CD4-positive, alpha-beta T cell treated with Interferon alpha-2 for 1 hour (primary cell): Measurements from ENCODE around the gene TUT7.
A peak's percentile ranks its signal among the peaks of the same experiment; 100 is the strongest.
"Not testable (repeated sequence)": the region's sequence is repeated elsewhere in the genome, so short reads cannot be mapped to it uniquely, and the experiment has no call there.

Source experiments
- DNase-seq, 2 donors: peaks; one replicate each; pipeline ENCODE4 v3.0.0-alpha.2; 2020 to 2022

TUT7 gene

DNA sequence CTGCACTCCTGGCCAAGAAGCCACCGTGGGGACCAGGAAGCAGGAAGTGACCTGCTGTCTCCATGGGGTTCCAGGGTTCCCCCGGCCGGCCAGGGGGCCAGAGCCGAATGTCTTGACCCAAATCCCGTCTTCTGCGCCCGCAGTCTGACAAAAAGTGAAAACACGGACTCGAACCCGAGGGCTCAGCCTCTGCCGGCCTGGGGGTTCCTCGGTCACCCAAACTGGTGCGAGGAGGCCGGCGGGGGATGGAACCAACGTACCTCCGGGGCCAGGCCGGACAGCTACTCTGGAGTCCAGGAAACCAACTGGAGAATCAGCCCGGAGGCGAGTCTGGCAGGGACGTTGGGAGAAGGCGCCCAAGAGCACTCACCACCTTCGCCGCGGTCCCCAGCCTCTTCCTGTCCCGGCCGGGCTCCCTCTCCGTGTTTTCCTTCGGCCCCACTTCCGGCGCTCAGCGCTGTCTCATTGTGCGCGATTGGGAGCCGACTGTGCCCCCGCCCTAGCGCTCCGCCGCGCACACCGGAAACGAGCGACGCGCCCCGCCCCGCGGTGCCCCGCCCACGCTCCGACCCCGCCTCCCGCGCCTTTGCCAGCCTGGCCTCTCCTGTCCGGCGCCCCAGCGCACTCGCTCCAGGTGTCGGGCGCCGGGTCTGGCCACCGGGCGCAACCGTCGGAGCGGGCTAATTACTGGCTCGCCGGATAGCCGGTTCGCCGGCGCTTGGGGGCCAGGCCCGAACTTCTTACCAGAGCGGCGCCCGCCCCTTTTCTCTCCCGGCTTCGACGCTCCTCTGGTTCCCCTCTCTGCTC is at the start of gene TUT7:
Gene TUT7 (minus strand): TSS at position 400 of the 807 bp plus-strand sequence. CDS start 1,211 bp downstream, outside the sequence.
- DNase-seq, result peak; percentile 91 to 95

DNA sequence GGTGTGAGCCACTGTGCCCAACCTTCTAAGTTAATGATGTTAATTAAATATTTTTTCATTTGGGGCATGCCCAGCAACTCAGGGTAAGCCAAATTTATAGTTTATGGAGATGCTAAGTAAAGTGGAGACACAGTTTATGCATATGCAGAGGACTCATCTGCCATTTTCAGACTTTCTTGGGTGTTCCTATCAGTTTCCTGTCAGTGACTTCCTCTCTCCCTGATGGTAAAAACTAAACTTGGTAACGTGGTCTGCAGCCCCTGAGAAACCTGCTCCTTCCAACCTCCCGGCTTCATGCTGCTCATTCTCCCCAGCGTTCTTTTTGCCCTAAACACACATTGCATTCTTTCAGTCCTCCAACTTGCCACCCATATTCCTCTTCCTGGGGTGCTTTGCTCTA is 48.4 kb upstream of the TUT7 start:
- no peak for DNase-seq

- DNase-seq, result no peak
Observed at GRCh38 chr9:86396412-86396811, 42.2 kb upstream of the TUT7 start.

- not testable (repeated sequence) for DNase-seq
Observed at GRCh38 chr9:86390184-86390583, 36.0 kb upstream of the TUT7 start.

DNA sequence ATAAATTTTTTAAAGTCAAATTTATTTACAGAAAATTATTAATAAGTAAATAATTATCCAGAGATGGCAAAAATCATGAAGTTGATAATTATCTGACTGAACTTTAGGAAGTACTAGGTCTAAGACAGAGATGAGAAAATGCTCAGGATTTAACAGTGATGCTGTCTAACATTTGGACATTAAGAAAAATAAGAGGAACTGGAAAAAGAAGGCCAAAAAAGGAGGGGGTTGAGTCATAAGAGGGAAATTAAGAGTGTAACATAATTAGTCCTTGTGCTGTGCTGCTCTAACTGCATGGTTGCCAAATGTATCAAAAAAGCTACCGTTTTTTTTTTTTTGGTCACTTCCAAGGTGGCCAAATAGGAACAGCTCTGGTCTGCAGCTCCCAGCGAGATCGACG is 35.4 kb upstream of the TUT7 start:
- DNase-seq, result no peak

- no peak for DNase-seq
Observed at GRCh38 chr9:86387376-86387775, 33.2 kb upstream of the TUT7 start.

GRCh38 chr9:86383000-86383399 is 28.8 kb upstream of the TUT7 start:
- DNase-seq, result not testable (repeated sequence)

GRCh38 chr9:86376016-86376415 is 21.8 kb upstream of the TUT7 start:
- DNase-seq, result no peak

DNA sequence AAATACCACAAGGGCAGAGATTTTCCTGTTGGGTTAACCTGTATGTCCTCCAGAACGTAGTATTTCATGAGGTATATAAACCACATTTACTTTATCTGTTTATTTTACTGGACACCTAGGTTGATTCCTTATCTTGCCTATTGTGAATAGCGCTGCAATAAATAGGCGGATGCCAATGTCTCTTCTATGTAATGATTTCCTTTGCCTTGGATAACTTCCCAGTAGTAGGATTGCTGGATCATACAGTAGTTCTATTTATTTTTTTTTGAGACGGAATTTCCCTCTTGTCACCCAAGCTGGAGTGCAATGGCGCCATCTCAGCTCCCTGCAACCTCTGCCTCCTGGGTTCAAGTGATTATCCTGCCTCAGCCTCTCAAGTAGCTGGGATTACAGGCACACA is 15.6 kb upstream of the TUT7 start:
- DNase-seq, result no peak

DNA sequence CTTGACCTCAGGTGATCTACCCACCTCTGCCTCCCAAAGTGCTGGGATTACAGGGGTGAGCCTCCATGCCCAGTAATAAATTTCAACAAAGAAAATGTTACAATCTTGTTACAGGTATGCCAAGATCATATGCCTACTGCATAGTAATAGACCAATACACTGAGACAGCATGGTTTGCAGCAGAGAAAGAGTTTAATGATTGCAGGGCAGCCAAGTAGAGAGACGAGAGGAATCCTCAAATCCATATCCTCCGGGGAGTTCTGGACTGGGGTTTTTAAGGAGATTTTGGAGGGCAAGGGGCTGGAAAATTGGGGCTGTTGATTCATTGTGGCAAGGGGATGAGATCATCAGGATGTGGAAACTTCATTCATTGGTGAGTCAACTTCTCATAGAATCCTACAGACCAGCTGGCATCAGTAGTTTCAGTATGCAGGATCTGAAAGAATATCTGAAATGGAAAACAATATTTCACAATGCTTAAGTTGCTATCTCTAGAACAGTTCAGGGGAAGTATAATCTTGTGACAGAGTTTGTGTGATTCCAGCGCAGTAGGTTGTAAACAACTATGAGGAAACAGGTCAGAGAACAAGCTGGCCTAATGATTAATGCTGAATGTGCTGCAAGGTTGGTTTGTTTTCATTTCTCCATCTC is 14.8 kb upstream of the TUT7 start:
- peak in 1 of 2 donors; percentile 17 for DNase-seq

GRCh38 chr9:86361176-86361575 is 7.0 kb upstream of the TUT7 start:
- no peak for DNase-seq

- no peak for DNase-seq
Observed at GRCh38 chr9:86359151-86359879, 5.1 kb upstream of the TUT7 start.

DNA sequence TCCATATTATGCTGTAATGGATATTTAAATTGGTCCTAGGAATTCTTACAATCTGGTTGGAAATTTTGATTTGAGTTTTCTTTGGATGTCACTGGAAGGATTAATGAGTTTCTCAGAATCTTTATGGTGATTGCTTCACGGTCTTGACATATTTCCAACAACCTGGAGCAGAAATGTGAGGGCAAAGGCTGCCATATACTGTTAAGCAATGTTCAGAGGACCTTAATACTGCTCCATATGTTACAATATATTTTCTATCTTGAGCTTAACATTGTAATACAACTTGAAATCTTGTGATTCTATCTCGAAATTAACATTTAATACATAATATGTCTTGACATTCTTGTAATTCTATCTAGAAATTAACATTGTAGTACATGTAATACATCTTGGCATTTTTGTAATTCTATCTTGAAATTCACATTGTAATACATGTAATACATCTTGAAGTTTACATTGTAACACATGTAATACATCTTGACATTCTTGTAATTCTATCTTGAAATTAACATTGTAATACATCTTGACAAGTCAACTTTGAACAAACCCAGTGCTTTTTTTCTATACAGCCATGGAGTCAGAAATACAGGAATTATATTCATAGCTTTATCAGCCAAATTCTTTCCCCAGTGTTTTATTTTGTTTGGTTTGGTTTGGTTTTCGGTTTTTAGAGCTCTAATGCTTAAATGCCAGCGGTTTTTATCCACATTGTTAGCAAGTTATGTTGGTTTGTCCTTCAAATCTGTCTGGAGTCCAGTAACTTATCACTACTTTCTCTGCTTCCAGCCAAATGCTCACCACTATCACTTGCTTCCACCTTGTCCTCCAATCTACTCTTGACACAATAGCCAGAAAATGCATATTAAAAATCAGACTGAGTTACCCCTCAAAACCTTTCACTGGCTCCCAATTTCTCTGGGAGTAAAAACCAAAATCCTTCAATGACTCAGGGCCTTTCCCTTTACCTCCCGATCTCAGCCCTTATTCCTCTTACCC is 3.0 kb upstream of the TUT7 start:
- no peak for DNase-seq

DNA sequence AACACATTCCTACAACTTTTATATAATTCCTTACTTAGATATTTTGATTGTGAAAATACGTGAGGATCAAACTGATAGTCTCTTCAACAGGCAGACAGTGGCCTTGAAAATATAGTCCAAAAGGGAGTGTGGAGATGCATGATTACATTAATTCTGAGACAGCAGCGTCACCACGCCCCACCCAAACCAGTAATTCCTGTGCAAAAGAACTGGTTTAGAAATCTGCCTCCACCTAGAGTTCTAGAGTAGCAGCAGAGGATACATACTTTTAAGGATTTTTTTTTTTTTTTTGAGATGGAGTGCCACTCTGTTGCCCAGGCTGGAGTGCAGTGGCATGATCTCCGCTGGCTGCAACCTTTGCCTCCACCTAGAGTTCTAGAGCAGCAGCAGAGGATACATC is 1.6 kb upstream of the TUT7 start:
- no peak for DNase-seq

DNA sequence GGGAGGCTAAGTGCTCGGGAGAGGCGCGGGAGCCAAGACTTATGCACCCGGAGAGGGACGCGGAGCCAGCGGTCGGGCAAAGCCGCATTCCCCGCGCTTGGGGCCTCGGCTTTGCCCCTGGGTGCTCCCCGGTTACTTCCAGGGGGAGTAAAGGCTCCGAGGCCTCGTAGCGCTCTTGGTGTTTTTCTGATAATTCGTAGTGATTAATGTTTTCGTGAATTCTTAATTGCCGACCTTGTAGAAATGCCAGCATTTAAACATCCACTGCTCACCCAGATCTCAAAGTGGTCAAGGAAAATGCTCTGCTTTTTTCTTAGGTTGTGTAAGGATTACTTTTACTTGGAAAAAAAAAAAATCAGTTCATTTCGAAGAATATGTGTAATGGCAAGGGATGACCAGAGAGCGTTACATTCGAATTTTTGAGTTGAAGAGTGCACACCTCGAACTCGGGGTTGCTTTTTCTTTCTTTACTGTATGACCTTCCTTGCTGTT is 654 bp upstream of the TUT7 start:
- DNase-seq, result no peak

DNA sequence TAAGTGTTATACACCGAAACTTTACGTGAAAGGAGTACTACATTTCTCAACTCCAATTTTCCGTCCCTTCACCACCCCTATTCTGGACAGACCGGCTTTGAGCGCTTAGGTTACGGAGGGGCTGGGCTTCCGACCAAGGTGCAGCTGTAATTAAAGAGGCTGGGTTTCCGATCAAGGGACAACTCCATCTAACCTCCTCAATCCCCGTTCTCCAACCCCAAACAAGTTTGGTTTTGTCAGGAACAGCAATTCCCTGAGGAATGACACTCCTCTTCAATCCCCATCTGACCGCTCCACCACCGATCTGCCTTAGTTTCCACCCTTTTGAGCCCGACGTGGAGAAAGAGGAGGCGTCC is 577 bp downstream of the TUT7 start:
- peak in 1 of 2 donors; percentile 37 for DNase-seq

DNA sequence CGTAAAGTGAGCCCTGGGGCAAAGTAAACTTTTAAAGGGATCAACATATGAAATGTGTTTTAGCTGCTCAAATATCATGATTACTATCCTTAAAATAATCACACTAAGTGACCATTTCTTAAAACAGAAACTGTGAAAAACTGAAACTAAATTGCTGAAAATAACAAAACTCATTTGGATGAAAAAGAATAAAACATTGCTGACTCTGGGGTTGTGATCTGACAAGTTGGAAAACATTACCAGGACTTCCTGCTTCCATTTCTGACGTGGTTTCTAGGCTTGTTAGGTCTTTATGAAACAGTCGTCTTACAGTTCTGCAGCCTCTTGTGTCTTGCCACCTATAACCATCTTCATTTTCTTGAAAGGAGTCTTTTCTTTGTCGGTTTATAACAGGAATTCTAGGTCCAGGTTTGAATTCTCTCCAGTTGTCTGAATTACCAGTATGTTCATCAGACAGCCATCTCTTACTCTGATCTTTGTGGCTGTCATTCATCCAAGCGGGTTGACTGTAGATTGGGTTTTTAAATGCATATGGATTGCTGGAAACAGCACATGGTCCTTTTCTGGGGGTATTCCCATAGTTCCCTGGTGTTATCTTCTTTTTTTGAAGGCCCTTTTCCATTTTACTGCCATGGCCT is 1.7 kb downstream of the TUT7 start:
- peak in 1 of 2 donors; percentile 56 for DNase-seq

DNA sequence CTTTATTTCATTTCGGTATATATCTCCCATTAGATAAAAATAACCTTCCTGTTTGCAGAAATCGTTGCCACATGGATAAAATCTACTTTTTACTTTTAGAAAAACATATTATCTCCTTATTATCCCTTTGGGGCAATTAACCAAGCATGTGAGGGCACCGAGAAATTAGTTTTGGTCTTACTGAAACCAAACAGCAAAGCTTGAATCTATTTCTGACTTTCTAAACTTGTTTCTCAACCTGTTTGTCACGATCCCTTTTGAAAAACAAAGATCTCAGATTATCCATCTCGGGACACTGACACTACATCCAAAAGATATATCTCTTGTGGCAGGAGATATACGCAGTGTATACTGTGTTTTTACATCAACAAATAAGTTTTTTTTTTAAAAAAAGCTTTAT is 2.3 kb downstream of the TUT7 start:
- no peak for DNase-seq

DNA sequence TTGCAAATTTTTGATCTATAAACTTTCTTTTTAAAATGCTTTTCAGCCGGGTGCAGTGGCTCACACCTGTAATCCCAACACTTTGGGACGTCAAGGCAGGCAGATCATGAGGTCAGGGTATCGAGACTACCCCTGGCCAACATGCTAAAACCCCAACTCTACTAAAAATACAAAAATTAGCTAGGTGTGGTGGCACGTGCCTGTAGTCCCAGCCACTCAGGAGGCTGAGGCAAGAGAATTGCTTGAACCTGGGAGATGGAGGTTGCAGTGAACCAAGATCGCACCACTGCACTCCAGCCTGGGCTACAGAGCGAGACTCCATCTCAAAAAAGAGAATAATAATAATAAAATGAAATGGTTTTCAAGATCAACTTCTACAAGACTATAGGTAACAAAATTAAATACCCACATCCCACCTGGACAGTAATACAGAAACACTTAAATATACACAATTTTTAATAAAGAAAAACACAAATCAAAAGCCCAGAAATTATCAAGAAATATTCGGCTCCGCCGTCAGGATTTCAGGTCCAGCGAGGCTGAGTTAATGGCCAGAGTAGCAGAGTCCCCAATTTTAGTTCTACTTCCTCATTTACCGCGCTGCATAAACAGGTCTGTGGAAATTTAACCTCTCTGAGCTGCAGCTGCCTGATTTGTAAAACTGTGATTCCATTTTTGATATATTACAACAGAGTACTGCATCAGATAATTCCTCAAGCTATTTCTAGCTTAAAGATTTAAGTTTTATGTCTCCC is 4.0 kb downstream of the TUT7 start:
- DNase-seq, result peak in 1 of 2 donors; percentile 22

GRCh38 chr9:86349271-86349670 is 4.9 kb downstream of the TUT7 start:
- no peak for DNase-seq

- DNase-seq, result no peak
Observed at GRCh38 chr9:86347991-86348390, 6.2 kb downstream of the TUT7 start.
